Testis (tissue), 3 donors: ENCODE measurements around the gene NDUFB11. TPM values are rescaled to one million over a fixed set of nuclear protein-coding genes. Genes with fewer than 3 reads are reported as not detected.

Experiments used
- DNase-seq: peaks from one replicate; pipeline ENCODE4 v3.0.0-alpha.2; 2019
- H3K27ac ChIP-seq, 2 donors: fragments of 200-600 bp; sonication (generic); one replicate each; pipeline ENCODE4 v1.5.1; 2019
- H3K27me3 ChIP-seq: fragments of 200-600 bp; sonication (generic); one replicate; pipeline ENCODE4 v1.5.1; 2019
- H3K36me3 ChIP-seq: fragments of 200-600 bp; sonication (generic); one replicate; pipeline ENCODE4 v1.5.1; 2017; ENCODE audit warnings: low read depth; ENCODE audit errors: missing control alignments
- H3K4me1 ChIP-seq: fragments of 200-600 bp; sonication (generic); one replicate; pipeline ENCODE4 v1.5.1; 2019
- H3K4me3 ChIP-seq, 2 donors: fragments of 200-600 bp; sonication (generic); one replicate each; pipeline ENCODE4 v1.5.1; 2017 to 2019
- H3K9me3 ChIP-seq: fragments of 200-600 bp; sonication (generic); one replicate; pipeline ENCODE4 v1.5.1; 2017
- POLR2A ChIP-seq: fragments of 450-650 bp; IDR thresholded peaks from one replicate; pipeline ENCODE4 v1.6.1; 2017; ENCODE audit warnings: antibody characterized with exemption, mild to moderate bottlenecking, moderate library complexity
- whole genome bisulfite sequencing, 2 donors: methylation state at CpG; one replicate each; pipeline ENCODE4 v1.1.5; 2018; 5-methylcytosine and 5-hydroxymethylcytosine counted together
- intact Hi-C: fragments of 100-400 bp; cut with DNase I; formaldehyde crosslinking; loops from one replicate; pipeline ENCODE4 v1.15.1; 2023; ENCODE audit warnings: low total_unique reads
- polyA plus RNA-seq: library from polyadenylated mRNA; stranded (reverse); fragments of 350-450 nt; fragmentation: Illumina TruSeq; extraction: RNeasy Lipid Tissue Mini Kit (QIAGEN cat#74804); gene quantifications from one replicate; pipeline ENCODE4 v1.2.3, GENCODE V29; 2014; ENCODE audit warnings: low read depth, low replicate concordance; ENCODE audit not compliant: insufficient read depth
- total RNA-seq, 2 donors: library from RNA; depleted of rRNA; stranded (reverse); fragments of >200 nt; gene quantifications; one replicate each; pipeline ENCODE4 v1.2.3, GENCODE V29; 2016
- TF ChIP-seq, protein P1 (sequence below), 3 experiments: fragments of 450-650 bp in 2 of 3; fragments of 200-600 bp in 1 of 3; sonication (generic) in 1 of 3; IDR thresholded peaks; one replicate each; pipeline ENCODE4 v1.5.1; 2016 to 2019; ENCODE audit warnings: antibody characterized with exemption in 3 of 3, mild to moderate bottlenecking in 2 of 3, moderate library complexity in 1 of 3

NDUFB11 gene
- total and polyA plus RNA-seq, 3 donors from 2014 or later, result 41.3 to 77.4 (median 68.0) TPM

DNA sequence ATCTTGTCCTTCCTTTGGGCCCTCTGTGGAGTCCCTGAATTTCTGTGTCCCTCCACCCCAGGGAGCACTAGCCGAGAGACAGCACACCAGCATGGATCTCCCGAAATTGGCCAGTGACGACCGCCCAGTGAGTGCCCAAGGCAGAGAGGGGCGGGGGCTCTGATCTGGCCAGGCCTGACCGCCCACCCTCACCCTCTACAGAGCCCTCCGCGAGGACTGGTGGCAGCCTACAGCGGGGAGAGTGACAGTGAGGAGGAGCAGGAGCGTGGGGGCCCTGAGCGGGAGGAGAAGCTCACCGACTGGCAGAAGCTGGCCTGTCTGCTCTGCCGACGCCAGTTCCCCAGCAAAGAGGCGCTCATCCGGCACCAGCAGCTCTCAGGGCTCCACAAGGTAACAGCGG is 40.7 kb upstream of the NDUFB11 start:
- H3K4me1 ChIP-seq, result no peaks in the 10 kb centered on the region
- intact Hi-C loops, result no loop called here
- no peak overlapping the region for H3K4me3 ChIP-seq
- 91% methylated on average over 15 of the region's 17 CpGs; no CpG with 5 or more reads in 1 of the 2 donors for WGBS, 2 donors
- no peak overlapping the region for H3K27ac ChIP-seq
- no peaks in the 10 kb centered on the region for H3K36me3 ChIP-seq
- no peak for DNase-seq
- H3K9me3 ChIP-seq, result no peaks in the 10 kb centered on the region
- H3K27me3 ChIP-seq, result no peaks in the 10 kb centered on the region
- TF ChIP-seq, protein P1, sequence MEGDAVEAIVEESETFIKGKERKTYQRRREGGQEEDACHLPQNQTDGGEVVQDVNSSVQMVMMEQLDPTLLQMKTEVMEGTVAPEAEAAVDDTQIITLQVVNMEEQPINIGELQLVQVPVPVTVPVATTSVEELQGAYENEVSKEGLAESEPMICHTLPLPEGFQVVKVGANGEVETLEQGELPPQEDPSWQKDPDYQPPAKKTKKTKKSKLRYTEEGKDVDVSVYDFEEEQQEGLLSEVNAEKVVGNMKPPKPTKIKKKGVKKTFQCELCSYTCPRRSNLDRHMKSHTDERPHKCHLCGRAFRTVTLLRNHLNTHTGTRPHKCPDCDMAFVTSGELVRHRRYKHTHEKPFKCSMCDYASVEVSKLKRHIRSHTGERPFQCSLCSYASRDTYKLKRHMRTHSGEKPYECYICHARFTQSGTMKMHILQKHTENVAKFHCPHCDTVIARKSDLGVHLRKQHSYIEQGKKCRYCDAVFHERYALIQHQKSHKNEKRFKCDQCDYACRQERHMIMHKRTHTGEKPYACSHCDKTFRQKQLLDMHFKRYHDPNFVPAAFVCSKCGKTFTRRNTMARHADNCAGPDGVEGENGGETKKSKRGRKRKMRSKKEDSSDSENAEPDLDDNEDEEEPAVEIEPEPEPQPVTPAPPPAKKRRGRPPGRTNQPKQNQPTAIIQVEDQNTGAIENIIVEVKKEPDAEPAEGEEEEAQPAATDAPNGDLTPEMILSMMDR (IDR thresholded peaks at IDR 0.05), result no peak
- no peak for TF ChIP-seq POLR2A

DNA sequence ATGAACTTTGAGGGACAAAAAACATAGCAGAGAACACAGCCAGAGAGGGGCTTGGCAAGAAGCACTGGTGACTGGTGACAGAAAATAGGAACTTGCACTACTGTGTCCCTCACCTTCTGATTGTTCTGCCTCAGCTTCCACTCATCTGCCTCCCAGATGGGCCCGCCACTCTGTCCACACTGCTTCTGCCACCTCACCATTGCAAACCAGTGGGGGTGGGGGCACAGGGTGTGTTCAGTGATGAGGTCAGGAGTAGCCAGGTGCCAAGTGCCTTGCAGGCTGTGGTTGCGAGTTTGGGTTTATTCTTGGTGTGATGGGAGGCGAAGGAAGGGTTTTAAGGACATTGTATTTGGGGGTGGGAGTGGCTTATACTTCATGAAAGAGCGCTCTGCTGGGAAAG is 40.0 kb upstream of the NDUFB11 start:
- 84 to 96% methylated on average over 3 to 4 of the region's 4 CpGs for WGBS, 2 donors
- Histone ChIP-seq H3K4me3 (no peak overlapping the region), H3K9me3 (no peaks in the 10 kb centered on the region), H3K36me3 (no peaks in the 10 kb centered on the region), H3K27ac (no peak overlapping the region), H3K27me3 (no peaks in the 10 kb centered on the region), H3K4me1 (no peaks in the 10 kb centered on the region)
- DNase-seq, result no peak
- intact Hi-C loops, result no loop called here
- TF ChIP-seq, protein P1 (IDR thresholded peaks at IDR 0.05), result no peak
- no peak for TF ChIP-seq POLR2A

DNA sequence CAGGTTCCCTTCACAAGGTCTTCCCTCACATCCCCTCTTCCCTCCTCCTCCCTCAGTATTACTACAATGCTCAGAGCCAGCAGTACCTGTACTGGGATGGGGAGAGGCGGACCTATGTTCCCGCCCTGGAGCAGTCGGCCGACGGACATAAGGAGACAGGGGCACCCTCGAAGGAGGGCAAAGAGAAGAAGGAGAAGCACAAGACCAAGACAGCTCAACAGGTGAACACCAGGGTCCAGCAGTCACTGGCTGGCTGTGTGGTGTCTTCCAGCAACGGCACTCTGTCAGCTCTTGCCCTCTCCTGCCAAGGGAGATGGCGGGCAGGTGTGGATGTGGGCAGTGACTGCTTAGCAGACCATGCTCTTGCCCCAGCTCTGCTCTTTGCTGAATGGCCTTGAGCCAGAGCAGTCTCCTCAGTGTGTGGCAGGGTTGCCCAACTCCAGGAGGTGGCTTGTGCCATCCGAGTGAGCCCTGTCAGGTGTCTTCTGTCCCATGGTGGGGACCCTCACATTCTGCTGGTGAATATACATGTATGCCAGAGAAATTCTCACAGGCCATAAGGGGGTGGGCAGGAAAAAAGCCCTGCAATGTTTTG is 37.7 kb upstream of the NDUFB11 start:
- H3K4me3 ChIP-seq, result no peak overlapping the region
- 75 to 88% methylated on average over 3 to 9 of the region's 9 CpGs for WGBS, 2 donors
- no peak for TF ChIP-seq POLR2A
- TF ChIP-seq, protein P1 (IDR thresholded peaks at IDR 0.05), result no peak
- H3K4me1 ChIP-seq, result peaks cover 6% of the 10 kb centered on the region
- no peaks in the 10 kb centered on the region for H3K27me3 ChIP-seq
- no peaks in the 10 kb centered on the region for H3K9me3 ChIP-seq
- H3K36me3 ChIP-seq, result no peaks in the 10 kb centered on the region
- DNase-seq, result no peak
- H3K27ac ChIP-seq, result no peak overlapping the region
- intact Hi-C loops, result no loop called here

DNA sequence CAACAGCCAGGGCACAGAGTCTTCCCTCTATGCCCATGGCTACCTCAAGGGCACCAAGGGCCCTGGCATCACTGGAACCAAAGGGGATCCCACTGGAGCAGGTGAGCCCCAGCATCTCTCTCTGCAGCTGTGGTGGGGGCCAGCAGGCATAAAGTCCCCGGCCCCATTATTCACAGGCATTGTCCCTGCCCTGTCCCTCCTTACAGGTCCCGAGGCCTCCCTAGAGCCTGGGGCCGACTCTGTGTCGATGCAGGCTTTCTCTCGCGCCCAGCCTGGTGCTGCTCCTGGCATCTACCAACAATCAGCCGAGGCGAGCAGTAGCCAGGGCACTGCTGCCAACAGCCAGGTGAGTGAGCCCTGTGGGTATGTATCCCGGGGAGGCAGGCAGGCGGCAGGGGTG is 36.8 kb upstream of the NDUFB11 start:
- no peaks in the 10 kb centered on the region for H3K36me3 ChIP-seq

More for the DNA sequence above, 36.8 kb upstream of the NDUFB11 start:
- H3K4me3 ChIP-seq, result no peak overlapping the region
- intact Hi-C loops, result no loop called here
- no peak overlapping the region for H3K27ac ChIP-seq
- H3K9me3 ChIP-seq, result no peaks in the 10 kb centered on the region
- WGBS, 2 donors, result no CpG with 5 or more reads among the region's 10 CpGs
- DNase-seq, result no peak
- TF ChIP-seq, protein P1 (IDR thresholded peaks at IDR 0.05), result no peak
- TF ChIP-seq POLR2A, result no peak
- H3K4me1 ChIP-seq, result peaks cover 6% of the 10 kb centered on the region
- H3K27me3 ChIP-seq, result no peaks in the 10 kb centered on the region
